GM19452 (cell line): ENCODE measurements around the gene ANKUB1.

ENCODE experiments used
- ATAC-seq: cut with Tn5 transposase; IDR thresholded peaks from one replicate; pipeline ENCODE4 v1.9.1; 2021; ENCODE audit not compliant: unreplicated experiment

Gene ANKUB1

GRCh38 chr3:149765762-149766334, 26.5 kb downstream of the ANKUB1 start:
- no peak for ATAC-seq

GRCh38 chr3:149764302-149764701, 28.1 kb downstream of the ANKUB1 start:
- ATAC-seq: no peak

DNA sequence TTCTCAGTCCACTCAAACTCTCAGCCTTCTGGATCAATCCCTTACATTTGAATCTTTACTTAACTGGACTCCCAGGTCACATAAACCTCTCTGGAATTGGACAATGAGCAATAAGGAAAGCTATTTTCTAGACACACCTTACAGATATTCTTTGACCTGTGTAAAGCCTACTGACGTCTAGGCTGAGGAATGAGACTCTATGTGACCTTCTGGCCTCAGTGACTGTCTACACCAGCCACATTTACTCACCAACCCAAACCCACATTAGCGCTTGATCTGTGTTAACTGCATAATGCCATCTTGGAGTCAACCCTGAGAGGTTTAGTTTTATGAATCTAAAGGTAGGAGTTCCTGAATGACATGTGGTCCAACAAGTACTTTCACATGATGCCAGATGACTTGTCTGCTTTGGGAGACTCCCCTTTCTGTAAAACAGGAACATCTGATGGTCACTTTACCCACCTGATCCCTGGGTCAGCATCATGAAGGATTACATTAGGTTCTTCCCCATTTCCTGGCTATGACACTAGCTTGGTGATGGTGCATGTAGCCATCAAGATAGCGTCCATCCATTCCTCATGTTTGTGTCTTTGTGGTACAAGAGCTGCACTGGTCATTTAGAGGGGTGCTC, 28.7 kb downstream of the ANKUB1 start:
- no peak for ATAC-seq

GRCh38 chr3:149753717-149754116, 38.6 kb downstream of the ANKUB1 start:
- ATAC-seq: no peak

- ATAC-seq: no peak
Measured at GRCh38 chr3:149752788-149753136, 39.6 kb downstream of the ANKUB1 start.

GRCh38 chr3:149752051-149752787, 40.1 kb downstream of the ANKUB1 start, which contains the start of gene COMMD2:
COMMD2 (minus strand) TSS chr3:149752489; CDS start chr3:149752444, 45 bp downstream.
- peak; percentile 100 for ATAC-seq

GRCh38 chr3:149751551-149751950, 40.8 kb downstream of the ANKUB1 start:
- no peak for ATAC-seq

DNA sequence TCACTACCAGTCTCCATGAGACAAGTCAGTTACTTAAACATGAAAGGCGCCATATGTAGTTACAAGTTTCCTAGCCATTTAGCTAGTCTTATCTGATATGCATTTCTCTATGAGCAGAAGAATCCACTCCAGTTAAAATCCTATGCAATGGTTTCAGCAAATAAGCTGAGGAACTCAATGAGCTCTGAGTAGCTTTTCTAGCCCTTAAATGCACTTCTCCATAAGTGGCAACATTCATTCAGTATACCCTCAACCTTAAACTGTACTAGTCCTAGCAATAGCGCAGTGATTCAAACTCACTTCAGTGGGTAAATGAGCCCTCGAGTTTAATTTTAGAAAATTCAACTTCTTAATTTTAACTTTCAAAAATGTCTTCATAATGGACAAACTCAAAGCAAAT, 47.7 kb downstream of the ANKUB1 start:
- no peak for ATAC-seq

GRCh38 chr3:149744151-149744550, 48.2 kb downstream of the ANKUB1 start:
- ATAC-seq: no peak

GRCh38 chr3:149739396-149739795, 53.0 kb downstream of the ANKUB1 start:
- ATAC-seq: no peak

DNA sequence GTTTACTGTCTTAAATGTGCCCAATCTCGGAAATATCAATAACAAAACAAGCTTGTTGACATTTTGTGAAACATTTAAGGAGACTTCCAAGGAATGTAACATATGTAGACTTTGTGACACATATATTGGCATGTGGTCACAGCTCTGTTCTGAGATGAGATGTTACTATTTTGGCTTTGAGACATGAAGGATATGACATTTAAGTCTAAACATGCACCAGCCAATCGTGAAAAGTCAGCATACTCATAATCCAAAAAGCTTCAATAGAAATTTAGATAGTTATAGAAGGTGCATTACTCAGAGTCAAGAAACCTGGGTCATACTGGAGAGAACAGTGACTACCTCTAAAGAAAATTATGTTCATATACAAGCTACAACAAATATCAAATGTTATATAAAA, 53.5 kb downstream of the ANKUB1 start:
- no peak for ATAC-seq

DNA sequence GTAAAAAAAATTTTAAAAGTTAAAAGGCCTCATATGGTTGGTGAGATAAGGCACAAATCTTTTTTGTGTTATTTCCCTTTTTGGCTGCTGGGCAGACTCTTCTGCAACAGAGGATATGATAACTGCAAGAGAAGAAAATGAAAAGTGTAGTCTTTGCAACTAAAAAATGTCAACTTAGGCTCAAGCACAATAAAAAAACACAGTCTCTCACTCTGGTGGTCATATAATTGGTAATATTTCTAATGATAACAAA, 55.5 kb downstream of the ANKUB1 start:
- no peak for ATAC-seq

DNA sequence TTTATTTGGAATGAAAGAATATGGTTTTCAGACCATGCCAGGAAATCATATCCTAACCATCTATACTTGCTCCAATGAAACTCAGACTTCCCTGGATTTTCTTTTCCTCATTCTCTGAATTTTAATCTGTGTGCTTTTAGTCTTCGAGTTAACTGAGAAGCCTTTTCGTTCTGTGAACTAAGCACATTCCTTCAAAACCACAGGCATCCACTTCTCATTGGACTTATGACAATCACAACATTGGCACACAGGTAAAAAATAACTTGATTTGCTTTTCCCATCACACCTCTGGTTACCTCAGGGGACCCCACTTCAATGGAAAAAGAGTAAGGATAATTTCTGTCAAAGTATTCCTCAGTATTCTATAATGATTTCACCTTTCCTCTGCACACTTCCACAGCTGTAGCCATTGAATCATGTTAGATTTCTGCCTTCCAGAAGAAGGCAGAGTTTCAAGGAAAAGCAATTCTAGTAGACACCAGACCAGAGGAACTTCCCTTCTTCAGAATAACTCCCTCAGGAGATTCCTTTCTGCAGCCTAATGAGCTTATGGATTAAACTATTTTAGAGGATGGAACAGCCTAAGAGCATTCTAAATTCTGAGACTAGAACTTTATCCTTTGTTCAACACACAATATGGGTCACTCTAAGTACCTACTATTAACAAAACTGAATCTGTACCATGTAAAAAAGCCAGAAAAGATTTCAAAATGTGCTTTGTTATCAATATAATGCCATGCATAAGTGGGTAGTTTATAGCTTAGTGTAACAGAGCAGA, 56.0 kb downstream of the ANKUB1 start:
- ATAC-seq: no peak

GRCh38 chr3:149732234-149732633, 60.1 kb downstream of the ANKUB1 start:
- ATAC-seq: no peak

DNA sequence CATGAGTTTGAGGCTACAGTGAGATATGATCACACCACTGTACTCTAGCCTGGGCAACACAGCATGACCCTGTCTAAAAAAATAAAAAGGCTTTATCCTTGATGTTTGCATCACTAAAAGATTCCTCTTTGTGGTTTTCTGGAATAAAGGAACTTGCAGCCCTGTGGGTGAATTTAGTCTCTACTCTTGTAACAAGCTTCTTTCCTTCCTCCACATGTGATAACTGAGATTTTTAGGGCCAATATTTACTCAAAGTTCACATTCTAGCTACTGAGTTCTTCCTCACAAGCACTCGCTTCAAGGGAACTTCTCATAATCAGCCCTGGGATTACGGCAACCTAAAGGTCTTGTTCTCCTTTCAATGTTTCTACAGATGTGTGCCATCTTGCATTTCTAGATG, 64.7 kb downstream of the ANKUB1 start:
- ATAC-seq: no peak

DNA sequence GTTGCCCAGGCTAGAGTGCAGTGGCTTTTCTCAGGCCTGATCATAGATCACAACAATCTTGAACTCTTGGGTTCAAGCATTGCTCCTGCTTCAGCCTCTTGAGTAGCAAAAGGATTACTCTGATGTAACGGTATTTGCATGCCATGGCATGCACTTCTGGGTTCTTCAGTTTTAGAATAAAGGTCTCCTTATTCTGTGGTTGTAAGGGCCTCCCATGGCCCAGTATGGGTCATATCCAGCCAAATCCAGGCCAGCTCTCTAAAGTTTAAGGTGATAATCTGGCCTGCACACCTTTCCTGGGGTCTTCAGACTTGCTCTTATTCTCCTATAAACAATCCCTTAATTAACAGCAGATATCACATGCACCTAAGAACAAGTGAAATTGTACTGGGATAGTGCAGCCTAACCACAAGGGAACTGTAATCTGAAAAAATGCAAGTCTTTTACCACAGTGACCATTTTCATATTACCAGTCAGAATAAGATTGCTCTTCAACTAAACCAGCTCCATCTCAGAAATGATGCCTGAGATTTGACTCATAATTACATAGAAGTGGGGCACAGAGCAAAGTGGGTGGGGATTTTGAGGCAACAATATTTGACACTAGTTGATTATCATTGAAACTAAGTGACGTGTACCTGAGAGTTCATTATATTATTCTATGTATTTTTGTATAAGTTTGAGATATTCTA, 65.5 kb downstream of the ANKUB1 start:
- peak; percentile 84 for ATAC-seq

DNA sequence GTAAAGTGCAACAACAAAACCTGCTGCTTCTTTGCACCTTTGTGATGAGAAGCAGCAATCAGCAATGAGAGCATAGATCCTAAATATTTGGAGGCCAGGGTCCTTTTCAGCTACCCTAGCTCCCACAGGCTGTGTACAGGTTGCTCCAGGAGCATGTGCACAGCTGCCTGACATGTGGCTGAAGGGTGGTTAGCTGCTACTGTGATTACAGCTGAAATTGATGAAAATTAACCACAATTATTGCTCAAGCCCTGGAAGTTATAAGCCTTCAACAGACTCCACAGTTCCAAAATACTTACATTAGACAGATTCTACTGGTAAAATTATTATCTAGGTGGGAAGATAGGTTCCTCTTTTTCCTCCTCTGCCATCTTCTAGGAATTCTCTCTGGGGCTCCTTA, 68.6 kb downstream of the ANKUB1 start:
- no peak for ATAC-seq

- ATAC-seq: no peak
Measured at GRCh38 chr3:149720918-149721317, 71.4 kb downstream of the ANKUB1 start.

DNA sequence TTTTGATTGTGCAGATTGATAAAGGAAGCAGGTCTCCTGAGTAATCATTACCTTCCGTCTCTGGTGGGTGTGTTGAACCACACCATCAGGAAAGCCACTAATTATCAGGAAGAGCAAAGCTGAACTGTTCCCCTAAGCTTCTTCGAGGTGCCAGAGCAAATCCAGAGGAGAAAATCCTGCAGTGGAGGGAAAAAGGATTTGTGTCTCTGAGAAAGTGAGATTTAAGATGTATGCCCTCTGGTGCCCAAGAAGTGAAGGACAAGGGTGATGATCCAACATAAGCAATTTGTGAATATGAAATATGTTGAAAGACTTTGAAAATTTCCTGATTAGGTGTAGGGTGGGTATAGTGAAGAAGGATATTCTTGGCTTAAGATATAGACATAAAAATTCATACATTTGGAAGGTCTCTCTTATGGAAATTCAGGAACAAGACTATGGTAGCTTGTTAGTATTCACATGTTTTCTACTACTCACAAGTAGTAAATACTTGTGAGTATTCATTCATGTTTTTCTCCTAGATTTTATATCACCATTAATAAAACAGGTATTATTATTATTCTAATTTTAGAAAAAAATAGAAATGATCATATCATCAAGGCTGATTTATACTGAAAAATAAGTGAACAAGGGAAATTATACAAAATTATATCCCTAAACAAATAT, 74.8 kb downstream of the ANKUB1 start:
- no peak for ATAC-seq

DNA sequence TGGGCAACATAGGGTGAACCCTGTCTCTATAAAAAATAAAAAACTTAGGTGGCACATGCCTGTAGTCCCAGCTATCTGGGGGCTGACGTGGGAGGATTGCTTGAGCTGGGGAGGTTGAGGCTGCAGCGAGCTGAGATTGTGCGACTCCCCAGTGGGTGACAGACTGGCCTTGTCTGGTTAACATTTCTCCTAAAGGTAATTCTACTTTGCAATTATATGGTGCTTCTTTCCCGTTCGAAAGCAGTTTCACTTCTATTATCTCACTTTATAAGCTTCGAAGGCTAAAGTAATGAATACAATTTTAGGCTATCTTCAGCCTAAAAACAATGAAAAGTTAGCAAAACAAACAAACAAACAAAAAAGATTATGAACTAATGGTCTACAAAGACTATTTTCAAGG, 75.4 kb downstream of the ANKUB1 start:
- no peak for ATAC-seq

- no peak for ATAC-seq
Measured at GRCh38 chr3:149715247-149715646, 77.1 kb downstream of the ANKUB1 start.
